CD14-positive monocyte (primary cell): ENCODE data around the gene DENND2D. TPM values are rescaled to one million over a fixed set of nuclear protein-coding genes. Genes with fewer than 3 reads are reported as not detected.
A peak's percentile ranks its signal among the peaks of the same experiment; 100 is the strongest.

ENCODE experiments used
- DNase-seq, 3 donors: peaks; one replicate each; pipeline ENCODE4 v3.0.0-alpha.2; 2011 to 2022
- H2AFZ ChIP-seq: 2 replicates; pipeline ENCODE4 v1.6.0; 2012; ENCODE audit warnings: mild to moderate bottlenecking, low read depth, low read length, inconsistent platforms; ENCODE audit not compliant: insufficient read depth, poor library complexity, severe bottlenecking
- H3K27ac ChIP-seq, 2 donors: 1 replicate in 1 of 2; 2 replicates in 1 of 2; pipeline ENCODE4 v1.5.1; 2012 to 2013; ENCODE audit warnings: low read length in 2 of 2, control low read depth in 1 of 2, inconsistent platforms in 1 of 2, low read depth in 1 of 2, mild to moderate bottlenecking in 1 of 2
- H3K27me3 ChIP-seq, 2 donors: one replicate each; pipeline versions ENCODE4 v1.6.0 to v1.6.1; 2011 to 2013; ENCODE audit warnings: low read length in 2 of 2; ENCODE audit not compliant: control insufficient read depth in 2 of 2, insufficient read depth in 2 of 2
- H3K36me3 ChIP-seq, 2 donors: replicated peaks in 1 of 2; 1 replicate in 1 of 2; 2 replicates in 1 of 2; pipeline versions ENCODE4 v1.5.1 to v1.6.1; 2012 to 2013; ENCODE audit warnings: low read length in 2 of 2, control low read depth in 1 of 2, inconsistent platforms in 1 of 2, mild to moderate bottlenecking in 1 of 2; ENCODE audit not compliant: insufficient read depth in 2 of 2, control insufficient read depth in 1 of 2
- H3K4me1 ChIP-seq, 2 donors: 1 replicate in 1 of 2; 2 replicates in 1 of 2; pipeline versions ENCODE4 v1.5.1 to v1.6.1; 2012 to 2013; ENCODE audit warnings: low read length in 2 of 2, control low read depth in 1 of 2, inconsistent platforms in 1 of 2, mild to moderate bottlenecking in 1 of 2, moderate library complexity in 1 of 2; ENCODE audit not compliant: insufficient read depth in 2 of 2, control insufficient read depth in 1 of 2
- H3K4me2 ChIP-seq: replicated peaks from 2 replicates; pipeline ENCODE3; 2012; ENCODE audit warnings: low read length, moderate library complexity, mild to moderate bottlenecking; ENCODE audit not compliant: poor library complexity, severe bottlenecking; ENCODE audit errors: extremely low read depth
- H3K4me3 ChIP-seq, 3 experiments: fragments of 200-600 bp in 1 of 3; sonication (generic) in 1 of 3; replicated peaks in 1 of 3; 1 replicate in 2 of 3; 2 replicates in 1 of 3; pipeline ENCODE4 v1.5.1; 2011 to 2013; ENCODE audit warnings: low read length in 3 of 3, mild to moderate bottlenecking in 3 of 3, control low read depth in 2 of 3, low read depth in 2 of 3, inconsistent platforms in 1 of 3, moderate library complexity in 1 of 3
- H3K79me2 ChIP-seq: 2 replicates; pipeline ENCODE4 v1.6.0; 2012; ENCODE audit warnings: mild to moderate bottlenecking, control low read depth, inconsistent platforms, low read length, moderate library complexity; ENCODE audit not compliant: insufficient read depth
- H3K9ac ChIP-seq: 2 replicates; pipeline ENCODE4 v1.6.0; 2017; ENCODE audit warnings: low read length, mild to moderate bottlenecking; ENCODE audit not compliant: insufficient read depth, poor library complexity, severe bottlenecking
- H3K9me3 ChIP-seq, 2 donors: replicated peaks in 1 of 2; 1 replicate in 1 of 2; 2 replicates in 1 of 2; pipeline versions ENCODE4 v1.5.1 to v1.6.1; 2012 to 2013; ENCODE audit warnings: low read length in 2 of 2, control low read depth in 1 of 2; ENCODE audit not compliant: control insufficient read depth in 1 of 2, insufficient read depth in 1 of 2
- H4K20me1 ChIP-seq: 2 replicates; pipeline ENCODE4 v1.6.0; 2012; ENCODE audit warnings: mild to moderate bottlenecking, low read length, control low read depth, moderate library complexity; ENCODE audit not compliant: insufficient read depth
- H3K27ac Mint-ChIP-seq, 7 donors: one replicate each; pipeline ENCODE4 v1.8.0; 2020; ENCODE audit warnings: mild to moderate bottlenecking in 7 of 7, mixed read lengths in 7 of 7, moderate library complexity in 6 of 7, inconsistent platforms in 2 of 7
- H3K27me3 Mint-ChIP-seq, 3 donors: one replicate each; pipeline ENCODE4 v1.8.0; 2021 to 2022; ENCODE audit warnings: low read depth in 3 of 3, mild to moderate bottlenecking in 3 of 3, mixed read lengths in 3 of 3, moderate library complexity in 3 of 3, inconsistent platforms in 1 of 3
- H3K36me3 Mint-ChIP-seq, 2 donors: one replicate each; pipeline ENCODE4 v1.8.0; 2020; ENCODE audit warnings: mixed read lengths in 2 of 2, inconsistent platforms in 1 of 2, mild to moderate bottlenecking in 1 of 2
- H3K4me1 Mint-ChIP-seq: one replicate; pipeline ENCODE4 v1.8.0; 2020; ENCODE audit warnings: mild to moderate bottlenecking, mixed read lengths
- H3K4me3 Mint-ChIP-seq, 2 donors: one replicate each; pipeline ENCODE4 v1.8.0; 2020; ENCODE audit warnings: mild to moderate bottlenecking in 2 of 2, mixed read lengths in 2 of 2, moderate library complexity in 1 of 2
- H3K9me3 Mint-ChIP-seq, 7 donors: one replicate each; pipeline ENCODE4 v1.8.0; 2020 to 2022; ENCODE audit warnings: mixed read lengths in 7 of 7, mild to moderate bottlenecking in 6 of 7, moderate library complexity in 6 of 7, inconsistent platforms in 2 of 7
- CTCF ChIP-seq: fragments of 200-600 bp; IDR thresholded peaks from one replicate; pipeline ENCODE4 v1.8.0; 2022; ENCODE audit warnings: antibody characterized with exemption, mild to moderate bottlenecking
- WGBS: methylation state at CpG from one replicate; pipeline ENCODE4 v1.1.5; 2013; ENCODE audit warnings: missing lambda C conversion rate; ENCODE audit not compliant: insufficient coverage; 5-methylcytosine and 5-hydroxymethylcytosine counted together
- intact Hi-C, 2 donors: fragments of 100-400 bp; cut with micrococcal nuclease; formaldehyde crosslinking; loops; one replicate each; pipeline versions ENCODE4 v1.15.0 to v1.15.1; 2023
- polyA plus RNA-seq, 3 donors: library from polyadenylated mRNA; depleted of rRNA in 1 of 3; unstranded in 2 of 3; stranded (reverse) in 1 of 3; fragments of 300-500 nt in 2 of 3; fragments of >200 nt in 1 of 3; fragmentation: Illumina TruSeq in 2 of 3; gene quantifications; 1 replicate in 2 of 3; 2 replicates in 1 of 3; pipeline ENCODE4 v1.2.3, GENCODE V29; 2012 to 2021

The DENND2D gene
- polyA plus RNA-seq, 3 donors, result 19.1 to 24.0 (median 22.4) TPM

GRCh38 chr1:111142356-111142975 lies 58.0 kb downstream of the DENND2D start:
- TF ChIP-seq CTCF, result no peak
- H3K36me3 Mint-ChIP-seq, result peaks cover 22 to 25% of the 10 kb centered on the region in 2 donors

GRCh38 chr1:111141245-111142220 lies 58.9 kb downstream of the DENND2D start:
- WGBS, result 7% methylated on average over 2 of the region's 5 CpGs
- Histone ChIP-seq H3K9ac (peak overlapping the region; percentile 90), H3K79me2 (peaks cover 100% of the 10 kb centered on the region), H3K27me3 (no peaks in the 10 kb centered on the region), H3K4me1 (peaks cover 26 to 37% of the 10 kb centered on the region in 2 donors), H3K36me3 (peaks cover 9 to 33% of the 10 kb centered on the region in 2 donors), H4K20me1 (peaks cover 59% of the 10 kb centered on the region), H3K27ac (peak overlapping the region in 1 of 2 donors; percentile 91), H3K9me3 (no peaks in the 10 kb centered on the region), H3K4me3 (peak overlapping the region; percentile 68 to 99 (median 92)), H3K4me2 (peak overlapping the region; percentile 85), H2AFZ (peak overlapping the region; percentile 94)
- H3K4me1 Mint-ChIP-seq, result peaks cover 57% of the 10 kb centered on the region
- peak overlapping the region; percentile 99 to 100 for H3K4me3 Mint-ChIP-seq
- H3K27me3 Mint-ChIP-seq, result peaks cover 0 to 1% (median 0%) of the 10 kb centered on the region in 3 donors
- TF ChIP-seq CTCF, result no peak
- peak in 1 of 3 donors; percentile 12 for DNase-seq
- peaks cover 28 to 30% of the 10 kb centered on the region in 2 donors for H3K36me3 Mint-ChIP-seq
- no peaks in the 10 kb centered on the region for H3K9me3 Mint-ChIP-seq
- H3K27ac Mint-ChIP-seq, result peak overlapping the region; percentile 73 to 99 (median 84)
- intact Hi-C loops, result loop anchor here (5.0 kb wide), 2 partner anchors 51 to 66 kb away; no protein-coding TSS in a partner anchor

More at GRCh38 chr1:111142356-111142975, 58.0 kb downstream of the DENND2D start:
- Histone ChIP-seq H2AFZ (no peak overlapping the region), H3K9ac (no peak overlapping the region), H3K4me1 (peaks cover 26 to 37% of the 10 kb centered on the region in 2 donors), H4K20me1 (peaks cover 68% of the 10 kb centered on the region), H3K4me2 (peak overlapping the region; percentile 85), H3K79me2 (peaks cover 100% of the 10 kb centered on the region), H3K27me3 (no peaks in the 10 kb centered on the region), H3K9me3 (no peaks in the 10 kb centered on the region), H3K4me3 (peak overlapping the region in 1 of 3 experiments; percentile 92), H3K27ac (peak overlapping the region in 1 of 2 donors; percentile 91), H3K36me3 (peaks cover 6 to 26% of the 10 kb centered on the region in 2 donors)
- intact Hi-C loops, result loop anchor here (5.0 kb wide), 2 partner anchors 50 to 65 kb away; no protein-coding TSS in a partner anchor
- peak overlapping the region in 1 of 2 donors; percentile 42 for H3K4me3 Mint-ChIP-seq
- no peaks in the 10 kb centered on the region for H3K9me3 Mint-ChIP-seq
- peak overlapping the region in 2 of 7 donors; percentile 36 to 66 for H3K27ac Mint-ChIP-seq
- peaks cover 0 to 1% (median 0%) of the 10 kb centered on the region in 3 donors for H3K27me3 Mint-ChIP-seq
- WGBS, result 100% methylated on average over 1 of the region's 5 CpGs
- no peak for DNase-seq
- H3K4me1 Mint-ChIP-seq, result peaks cover 58% of the 10 kb centered on the region
